HG02678 (cell line): ENCODE results near the gene ANKRD53.

Experiments used
- ATAC-seq: cut with Tn5 transposase; IDR thresholded peaks from one replicate; pipeline ENCODE4 v1.9.1; 2021; ENCODE audit warnings: mild to moderate bottlenecking, moderate library complexity; ENCODE audit not compliant: unreplicated experiment

Gene ANKRD53

GRCh38 chr2:70942396-70943204 is 35.8 kb upstream of the ANKRD53 start:
- ATAC-seq, result no peak

GRCh38 chr2:70943205-70943871 is 35.1 kb upstream of the ANKRD53 start:
- ATAC-seq, result no peak

- ATAC-seq, result no peak
Measured at GRCh38 chr2:70944111-70944690, 34.2 kb upstream of the ANKRD53 start.

- no peak for ATAC-seq
Measured at GRCh38 chr2:70946832-70947442, 31.5 kb upstream of the ANKRD53 start.

- no peak for ATAC-seq
Measured at GRCh38 chr2:70947556-70948184, 30.8 kb upstream of the ANKRD53 start.

GRCh38 chr2:70948337-70949003 is 30.0 kb upstream of the ANKRD53 start:
- ATAC-seq, result no peak

- ATAC-seq, result no peak
Measured at GRCh38 chr2:70949086-70949485, 29.3 kb upstream of the ANKRD53 start.

GRCh38 chr2:70954886-70955285 is 23.5 kb upstream of the ANKRD53 start:
- ATAC-seq, result no peak

GRCh38 chr2:70956141-70956540 is 22.3 kb upstream of the ANKRD53 start:
- no peak for ATAC-seq

- ATAC-seq, result no peak
Measured at GRCh38 chr2:70957798-70958197, 20.6 kb upstream of the ANKRD53 start.

GRCh38 chr2:70958759-70959158 is 19.7 kb upstream of the ANKRD53 start:
- ATAC-seq, result no peak

- ATAC-seq, result no peak
Measured at GRCh38 chr2:70959271-70959761, 19.1 kb upstream of the ANKRD53 start.

GRCh38 chr2:70959851-70960832 is 18.3 kb upstream of the ANKRD53 start:
- ATAC-seq, result no peak

GRCh38 chr2:70960833-70961647 is 17.4 kb upstream of the ANKRD53 start:
- no peak for ATAC-seq

GRCh38 chr2:70961648-70961994 is 16.8 kb upstream of the ANKRD53 start:
- ATAC-seq, result no peak

- no peak for ATAC-seq
Measured at GRCh38 chr2:70962211-70962884, 16.1 kb upstream of the ANKRD53 start.

- no peak for ATAC-seq
Measured at GRCh38 chr2:70962885-70963878, 15.2 kb upstream of the ANKRD53 start.
